ENCODE measurements around the gene GCNT1. TPM values are rescaled to one million over a fixed set of nuclear protein-coding genes. Genes with fewer than 3 reads are reported as not detected.
"Not testable (repeated sequence)": the region's sequence is repeated elsewhere in the genome, so short reads cannot be mapped to it uniquely, and the experiment has no call there.

Gene GCNT1
- total RNA-seq, 1 donor from 2014 or later = 7.6 TPM

DNA sequence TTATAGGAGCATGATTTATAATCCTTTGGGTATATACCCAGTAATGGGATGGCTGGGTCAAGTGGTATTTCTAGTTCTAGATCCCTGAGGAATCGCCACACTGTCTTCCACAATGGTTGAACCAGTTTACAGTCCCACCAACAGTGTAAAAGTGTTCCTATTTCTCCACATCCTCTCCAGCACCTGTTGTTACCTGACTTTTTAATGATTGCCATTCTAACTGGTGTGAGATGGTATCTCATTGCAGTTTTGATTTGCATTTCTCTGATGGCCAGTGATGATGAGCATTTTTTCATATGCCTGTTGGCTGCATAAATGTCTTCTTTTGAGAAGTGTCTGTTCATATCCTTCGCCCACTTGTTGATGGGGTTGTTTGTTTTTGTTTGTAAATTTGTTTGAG, 20.4 kb downstream of the GCNT1 start:
- intact Hi-C loops (cut with micrococcal nuclease) = not testable (repeated sequence)

- intact Hi-C loops (cut with micrococcal nuclease) = no loop called here
Measured at GRCh38 chr9:76486151-76486550, 27.2 kb downstream of the GCNT1 start.

DNA sequence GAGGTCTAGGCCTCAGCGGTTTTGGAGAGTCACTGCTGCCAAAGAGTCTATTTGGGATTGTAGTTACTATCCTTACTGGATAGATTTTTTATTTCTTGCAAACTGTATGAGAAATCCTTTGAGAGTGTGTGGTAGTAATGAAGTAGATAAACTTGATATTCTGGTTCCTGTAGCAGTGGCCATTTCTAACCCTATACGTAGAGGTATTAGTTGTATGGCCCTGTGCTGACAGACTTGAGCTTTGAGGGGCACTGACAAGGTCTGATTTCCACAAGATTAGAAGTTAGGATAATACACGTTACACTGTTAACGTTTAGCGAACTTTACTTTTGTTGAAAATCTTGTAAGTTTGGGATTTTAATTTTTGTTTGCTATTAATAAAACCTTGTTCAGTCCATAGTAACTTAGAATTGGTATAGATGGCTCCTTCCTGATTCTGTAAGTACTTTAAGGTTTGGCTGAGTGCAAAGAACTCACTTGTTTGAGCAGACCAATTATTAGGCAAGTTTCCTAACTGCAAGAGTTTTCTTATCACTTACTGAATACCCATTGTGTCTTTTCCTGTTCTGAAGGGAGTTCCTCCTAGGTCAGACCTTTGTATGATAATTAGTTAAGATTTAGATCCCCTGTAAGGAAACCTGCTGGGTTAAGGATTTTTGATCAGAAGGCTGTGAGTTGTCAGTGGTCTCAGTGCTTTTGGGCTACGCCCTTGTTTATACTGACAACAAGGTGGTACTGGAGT, 31.4 kb downstream of the GCNT1 start:
- intact Hi-C loops (cut with micrococcal nuclease) = no loop called here

DNA sequence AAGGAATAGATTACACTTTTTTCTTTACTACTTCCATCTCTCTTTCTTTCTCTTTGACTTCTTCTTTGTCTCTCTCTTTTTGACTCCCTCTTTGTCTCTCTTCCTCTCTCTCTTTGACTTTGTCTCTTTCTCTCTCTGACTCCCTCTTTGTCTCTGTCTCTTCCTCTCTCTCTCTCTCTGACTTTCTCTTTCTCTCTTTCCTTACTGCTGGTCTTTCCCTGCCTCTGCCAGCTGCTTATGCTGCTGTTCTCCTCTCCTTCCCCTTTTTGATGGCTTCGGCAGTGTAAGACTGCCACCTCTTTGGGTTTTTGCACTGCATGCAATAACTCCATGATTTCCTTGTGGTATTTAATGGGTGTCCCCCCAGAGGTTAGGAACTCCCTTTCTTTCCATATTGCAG, 32.1 kb downstream of the GCNT1 start:
- intact Hi-C loops (cut with micrococcal nuclease) = not testable (repeated sequence)

GRCh38 chr9:76493496-76493895, 34.5 kb downstream of the GCNT1 start:
- intact Hi-C loops (cut with micrococcal nuclease) = not testable (repeated sequence)

GRCh38 chr9:76500061-76500460, 41.1 kb downstream of the GCNT1 start:
- intact Hi-C loops (cut with micrococcal nuclease) = no loop called here

GRCh38 chr9:76502746-76503145, 43.8 kb downstream of the GCNT1 start:
- intact Hi-C loops (cut with micrococcal nuclease) = no loop called here

DNA sequence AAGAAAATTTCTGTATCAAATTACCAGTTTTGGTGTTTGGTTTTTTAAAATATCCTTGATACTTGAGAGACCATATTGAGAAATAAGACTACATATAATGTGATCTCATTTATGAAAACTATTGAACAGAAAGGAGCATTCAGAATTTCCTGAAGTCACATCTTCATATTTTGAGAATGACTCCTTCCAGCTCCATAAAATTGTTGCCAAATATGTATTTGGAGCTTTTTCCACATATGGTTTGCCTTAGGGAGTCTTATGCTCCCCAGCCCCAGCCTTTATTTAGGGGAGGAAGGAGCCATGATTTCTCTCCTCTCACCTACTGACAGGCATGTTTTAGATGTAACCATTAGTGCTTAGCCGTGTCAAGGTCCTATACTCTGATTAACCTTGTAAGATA, 51.1 kb downstream of the GCNT1 start:
- intact Hi-C loops (cut with micrococcal nuclease) = no loop called here

- intact Hi-C loops (cut with micrococcal nuclease) = no loop called here
Measured at GRCh38 chr9:76510446-76510845, 51.5 kb downstream of the GCNT1 start.

DNA sequence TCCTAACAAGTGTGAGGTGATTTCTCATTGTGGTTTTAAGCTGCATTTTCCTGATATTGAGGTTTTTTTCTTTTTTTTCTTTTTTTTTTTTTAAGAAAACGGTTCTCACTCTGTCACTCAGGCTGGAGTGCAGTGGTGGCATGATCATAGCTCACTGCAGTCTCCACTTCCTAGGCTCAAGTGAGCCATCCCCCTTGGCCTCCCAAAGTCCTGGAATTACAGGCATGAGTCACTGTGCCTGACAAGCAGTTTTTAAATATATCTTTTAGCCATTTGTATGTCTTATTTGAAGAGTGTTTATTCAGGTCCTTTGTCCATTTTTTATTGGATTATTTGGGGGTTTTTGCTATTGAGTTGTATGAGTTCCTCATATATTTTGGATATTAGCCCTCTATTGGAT, 53.8 kb downstream of the GCNT1 start:
- intact Hi-C loops (cut with micrococcal nuclease) = no loop called here

DNA sequence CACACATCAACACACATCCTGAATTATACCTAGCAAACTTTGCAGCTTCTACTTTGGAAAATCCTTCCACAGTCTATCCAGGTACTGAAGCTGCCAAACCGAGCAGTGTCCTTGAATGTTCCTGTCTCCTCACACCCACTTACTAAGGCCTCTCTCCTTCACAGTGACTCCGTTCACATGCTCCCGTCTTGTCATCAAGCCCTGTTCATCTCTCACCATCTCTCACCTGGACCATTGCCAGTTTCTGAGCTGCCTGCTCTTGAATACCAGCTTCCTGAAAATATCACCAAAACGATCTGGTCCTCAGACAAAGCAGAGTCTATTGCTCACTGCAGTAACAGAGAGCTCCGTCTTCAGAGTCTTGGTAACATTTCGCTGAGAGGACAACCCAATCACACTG, 57.4 kb downstream of the GCNT1 start:
- intact Hi-C loops (cut with micrococcal nuclease) = no loop called here

- intact Hi-C loops (cut with micrococcal nuclease) = no loop called here
Measured at GRCh38 chr9:76516871-76517270, 57.9 kb downstream of the GCNT1 start.

DNA sequence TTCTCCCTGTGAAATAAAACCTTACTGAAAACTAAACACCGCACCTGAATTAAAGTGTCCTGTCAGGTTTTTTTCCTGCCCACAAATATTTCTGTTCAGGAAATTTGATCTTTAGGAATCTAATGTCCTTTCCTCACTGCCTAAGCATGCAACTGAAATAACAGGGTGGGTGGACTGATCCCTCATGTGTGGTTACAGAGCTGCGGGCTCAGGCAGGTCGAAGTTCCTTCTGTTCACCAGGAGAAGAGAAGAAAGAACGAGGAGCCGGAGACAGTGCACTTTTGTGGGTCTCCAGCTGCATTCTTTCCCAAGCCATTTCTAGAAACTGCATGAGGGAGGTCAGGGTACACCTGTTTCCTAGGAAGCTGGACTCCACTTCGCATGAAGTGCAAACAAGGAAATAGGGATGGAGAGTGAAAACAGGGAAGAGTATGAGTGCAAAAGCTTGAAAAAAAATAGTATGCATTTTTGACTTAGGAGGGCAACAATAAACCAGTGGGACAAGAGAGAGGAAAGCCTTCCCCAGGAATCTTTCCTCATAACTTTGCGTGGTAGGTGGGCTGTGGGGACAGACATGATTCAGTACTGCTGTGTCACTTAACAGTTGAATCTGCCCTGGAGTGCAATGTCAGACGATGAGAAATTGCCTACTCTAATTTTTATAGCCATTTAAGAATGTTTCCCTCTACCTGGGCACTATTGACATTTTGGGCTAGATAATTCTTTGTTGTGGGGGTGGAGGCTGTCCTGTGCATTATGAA, 60.3 kb downstream of the GCNT1 start:
- intact Hi-C loops (cut with micrococcal nuclease) = no loop called here

- intact Hi-C loops (cut with micrococcal nuclease) = no loop called here
Measured at GRCh38 chr9:76521244-76521681, 62.3 kb downstream of the GCNT1 start.

DNA sequence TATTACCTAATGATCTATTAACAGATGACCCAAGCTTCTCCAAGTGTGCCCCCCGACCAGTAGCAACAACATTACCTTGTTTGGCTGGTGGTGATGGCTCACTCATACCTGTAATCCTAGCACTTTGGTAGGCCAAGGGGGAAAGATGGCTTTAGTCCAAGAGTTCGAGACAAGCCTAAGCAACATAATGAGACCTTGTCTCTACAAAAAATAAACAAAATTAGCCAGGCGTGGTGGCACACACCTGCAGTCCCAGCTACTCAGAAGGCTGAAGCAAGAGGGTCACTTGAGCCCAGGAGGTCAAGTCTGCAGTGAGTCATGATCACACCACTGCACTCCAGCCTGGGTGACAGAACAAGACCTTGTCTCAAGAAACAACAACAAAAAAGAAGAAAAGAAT, 62.9 kb downstream of the GCNT1 start:
- intact Hi-C loops (cut with micrococcal nuclease) = no loop called here

- intact Hi-C loops (cut with micrococcal nuclease) = not testable (repeated sequence)
Measured at GRCh38 chr9:76523617-76524200, 64.7 kb downstream of the GCNT1 start.

DNA sequence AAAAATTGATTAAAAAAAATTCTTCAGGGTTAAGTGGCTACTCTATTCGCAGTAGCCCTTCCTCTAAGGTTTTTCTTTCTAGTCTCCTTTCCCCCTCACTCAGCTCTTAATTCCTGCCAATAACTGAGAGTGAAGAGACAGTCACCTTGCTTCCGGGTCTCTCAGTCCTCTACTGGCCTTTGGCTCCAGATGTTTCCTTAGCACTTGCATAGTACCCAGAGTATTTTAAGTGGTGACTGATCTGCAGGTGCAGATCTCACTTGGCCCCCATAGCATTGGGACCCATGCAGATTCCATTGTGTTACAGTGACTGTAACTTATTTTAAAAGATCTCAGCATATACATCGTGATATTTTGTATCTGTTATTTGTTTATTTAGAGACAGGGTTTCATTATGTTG, 66.2 kb downstream of the GCNT1 start:
- intact Hi-C loops (cut with micrococcal nuclease) = no loop called here

GRCh38 chr9:76526026-76526425, 67.0 kb downstream of the GCNT1 start:
- intact Hi-C loops (cut with micrococcal nuclease) = no loop called here

GRCh38 chr9:76528056-76528455, 69.1 kb downstream of the GCNT1 start:
- intact Hi-C loops (cut with micrococcal nuclease) = no loop called here

DNA sequence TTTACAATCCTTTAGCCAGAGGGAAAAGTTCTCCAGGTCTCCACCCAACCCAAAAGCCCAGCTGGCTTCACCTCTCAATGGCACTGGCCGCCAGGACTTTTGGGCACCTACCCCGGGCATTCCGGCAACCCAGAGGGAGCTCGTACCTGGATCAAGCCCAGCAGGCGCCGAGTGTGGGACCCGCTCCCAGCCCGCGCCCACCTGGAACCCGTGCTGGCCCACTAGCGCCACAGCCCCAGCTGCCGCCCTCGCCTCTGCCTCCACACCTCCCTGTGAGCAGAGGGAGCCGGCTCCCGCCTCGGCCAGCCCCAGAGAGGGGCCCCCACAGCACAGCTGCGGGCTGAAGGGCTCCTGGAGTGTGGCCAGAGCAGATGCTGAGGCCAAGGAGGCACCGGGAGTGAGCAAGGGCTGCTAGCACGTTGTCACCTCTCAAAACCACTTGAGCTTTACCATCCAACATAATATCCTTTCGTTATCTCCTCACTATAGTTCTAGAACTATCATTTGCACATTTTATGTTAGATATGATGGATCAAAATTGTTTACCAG, 69.7 kb downstream of the GCNT1 start:
- intact Hi-C loops (cut with micrococcal nuclease) = no loop called here

DNA sequence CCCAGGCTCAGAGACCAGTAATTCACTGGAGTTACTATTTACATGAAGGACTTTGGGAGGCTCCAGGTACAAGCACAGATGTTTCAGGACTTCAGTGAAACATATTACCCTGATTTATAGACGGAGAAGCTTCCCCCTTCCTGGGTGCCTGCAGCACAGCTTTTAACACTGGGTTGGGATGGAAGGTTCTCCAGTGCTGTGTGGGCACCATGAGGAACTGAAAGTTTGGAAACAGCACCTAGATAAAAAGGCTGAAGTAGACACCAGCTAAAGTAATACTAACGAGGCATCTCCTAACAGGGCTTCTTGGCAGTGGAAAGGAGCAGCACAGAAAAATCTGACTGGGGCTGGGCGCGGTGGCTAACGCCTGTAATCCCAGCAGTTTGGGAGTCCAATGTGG, 70.7 kb downstream of the GCNT1 start:
- intact Hi-C loops (cut with micrococcal nuclease) = no loop called here

- intact Hi-C loops (cut with micrococcal nuclease) = no loop called here
Measured at GRCh38 chr9:76530458-76531110, 71.6 kb downstream of the GCNT1 start.

Data from T-helper 1 cell treated with Interleukin-12 subunit alpha and Interleukin-12 subunit beta and Interleukin-4 antibody, amounts not matched to agents 30 ng/mL and 1 ng/mL, for 36 hours (primary cell).